Ramos (cell line): ENCODE data around the gene ZBTB20.
"Not testable (repeated sequence)": the region's sequence is repeated elsewhere in the genome, so short reads cannot be mapped to it uniquely, and the experiment has no call there.

Experiments used
- in situ Hi-C: fragments of 300-500 bp; cut with MboI; formaldehyde crosslinking; loops from one replicate; pipeline ENCODE4 v1.14.3; 2022; ENCODE audit warnings: low sequenced_read_pairs; ENCODE audit not compliant: unreplicated experiment

ZBTB20 gene

DNA sequence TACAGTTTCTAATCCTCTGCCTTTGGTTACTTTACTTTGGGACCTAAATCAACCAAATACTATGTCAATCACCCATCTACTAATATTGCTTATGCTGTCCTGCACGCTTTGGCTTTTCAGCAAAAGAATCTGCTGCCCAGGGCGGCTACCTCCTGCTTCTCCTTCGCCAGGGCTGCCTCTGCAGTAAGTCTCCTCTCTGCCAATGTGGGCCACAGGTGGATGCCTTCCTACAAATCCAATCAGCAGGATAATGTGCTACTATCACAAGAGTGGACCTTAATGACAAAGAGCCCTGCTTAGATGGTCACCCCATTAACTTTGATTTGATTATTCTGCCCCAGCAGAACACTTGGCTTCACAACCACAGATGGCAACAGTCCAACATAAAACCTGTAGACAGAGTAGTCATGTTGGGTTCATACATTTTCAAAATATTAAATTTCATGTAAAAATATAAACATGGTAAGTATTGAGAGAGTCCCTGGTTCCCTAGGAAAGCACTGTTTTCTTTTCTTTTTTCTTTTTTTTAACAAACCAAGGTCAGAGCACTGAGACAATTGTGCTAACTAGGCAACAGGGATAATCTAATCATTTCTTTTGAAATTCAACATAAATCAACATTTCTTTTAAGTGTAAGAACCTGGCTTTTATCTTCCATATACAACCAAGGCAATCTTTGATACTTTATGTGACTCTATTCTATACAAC, 298.3 kb downstream of the ZBTB20 start:
- in situ Hi-C loops = no loop called here

DNA sequence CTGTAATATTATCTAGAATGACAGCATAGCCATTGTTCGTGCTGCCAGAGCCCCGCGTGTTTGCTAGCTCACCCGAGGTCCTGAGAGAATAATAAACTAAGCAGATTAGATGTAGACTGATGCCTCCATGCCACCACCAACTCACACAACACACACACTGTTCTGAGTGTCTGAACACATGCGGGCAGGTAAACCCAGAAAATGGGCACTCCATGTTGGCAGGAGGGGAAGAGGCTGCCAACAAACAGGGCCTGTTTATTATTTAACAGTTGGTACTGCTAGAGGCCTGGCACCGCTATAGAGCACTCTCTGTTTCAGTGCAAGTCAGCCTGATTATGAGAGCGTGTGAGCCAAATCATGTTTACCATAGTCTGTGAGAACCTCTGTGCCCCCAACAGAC, 299.0 kb downstream of the ZBTB20 start:
- in situ Hi-C loops = no loop called here

DNA sequence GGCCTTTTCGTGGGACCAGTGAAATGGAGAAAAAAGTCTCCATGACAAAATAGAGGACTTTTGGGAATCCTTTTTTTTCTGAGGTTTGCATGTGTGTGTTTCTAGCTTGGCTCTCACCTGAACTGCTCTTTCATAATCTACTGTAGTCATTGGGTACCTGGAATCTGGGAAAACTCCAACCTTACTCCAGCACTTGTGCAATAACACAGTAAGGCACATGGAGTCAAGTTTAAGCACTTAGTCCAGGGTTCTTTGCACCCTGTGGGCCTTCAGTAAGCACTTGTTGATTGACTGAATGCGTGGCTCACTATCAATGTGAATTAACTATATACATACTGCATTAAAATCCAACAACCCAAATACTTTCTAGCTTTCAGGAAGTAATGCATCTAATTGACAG, 299.5 kb downstream of the ZBTB20 start:
- in situ Hi-C loops = no loop called here

DNA sequence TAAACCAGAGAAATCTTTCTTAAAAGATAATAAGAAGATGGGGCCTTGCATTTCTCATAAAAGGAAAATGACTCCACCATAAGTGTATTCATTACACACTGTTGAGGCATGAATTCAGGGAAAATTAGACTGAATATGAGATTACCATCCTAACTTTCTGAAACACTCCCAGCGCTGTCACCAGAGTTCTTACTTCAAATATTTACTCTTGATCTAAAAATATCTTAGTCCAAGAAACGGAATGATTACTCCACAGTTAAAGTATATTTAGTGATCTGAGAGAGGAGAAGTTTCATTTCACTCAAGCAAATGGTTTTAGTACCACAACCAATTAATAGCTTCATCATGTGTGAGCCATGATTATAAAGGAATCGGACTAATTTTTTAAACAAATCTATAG, 300.3 kb downstream of the ZBTB20 start:
- in situ Hi-C loops = no loop called here

DNA sequence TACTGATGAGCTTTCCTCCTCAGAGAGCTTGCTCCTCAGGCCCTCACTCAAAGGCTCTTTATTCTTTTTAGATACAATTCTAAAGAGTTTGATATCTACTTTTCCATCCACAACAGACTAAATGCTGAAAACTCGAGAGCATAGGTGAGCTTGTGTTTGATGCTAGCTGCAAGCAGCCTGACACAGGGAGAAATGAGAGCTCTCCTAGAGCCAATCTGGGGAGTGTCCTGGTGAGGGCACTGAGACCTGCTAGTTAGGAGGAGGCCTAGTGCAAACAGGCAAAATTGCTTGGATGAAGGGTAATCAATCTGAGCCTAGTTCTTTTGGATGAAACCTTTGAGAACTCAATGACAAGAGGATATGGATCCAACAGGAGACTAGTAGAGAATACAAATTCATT, 300.8 kb downstream of the ZBTB20 start:
- in situ Hi-C loops = no loop called here

DNA sequence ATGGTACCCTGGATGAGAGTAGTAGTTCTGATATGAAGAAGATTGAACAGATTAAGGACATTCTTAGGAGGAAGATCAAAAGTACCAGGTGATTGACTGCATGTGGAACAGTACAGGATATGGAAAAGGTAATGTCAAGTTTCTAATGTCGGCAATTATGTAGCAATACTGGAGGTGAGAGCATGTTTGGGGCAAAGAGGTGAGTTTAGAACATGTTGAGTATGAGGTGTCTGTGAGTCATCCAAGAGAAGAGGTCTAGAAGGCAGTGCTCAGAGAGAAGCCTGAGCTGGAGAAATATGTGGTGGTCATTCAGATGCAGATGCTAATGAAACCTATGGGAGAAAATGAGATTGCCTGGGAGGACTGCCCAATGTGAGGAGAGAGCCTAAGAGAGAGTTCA, 305.6 kb downstream of the ZBTB20 start:
- in situ Hi-C loops = no loop called here

DNA sequence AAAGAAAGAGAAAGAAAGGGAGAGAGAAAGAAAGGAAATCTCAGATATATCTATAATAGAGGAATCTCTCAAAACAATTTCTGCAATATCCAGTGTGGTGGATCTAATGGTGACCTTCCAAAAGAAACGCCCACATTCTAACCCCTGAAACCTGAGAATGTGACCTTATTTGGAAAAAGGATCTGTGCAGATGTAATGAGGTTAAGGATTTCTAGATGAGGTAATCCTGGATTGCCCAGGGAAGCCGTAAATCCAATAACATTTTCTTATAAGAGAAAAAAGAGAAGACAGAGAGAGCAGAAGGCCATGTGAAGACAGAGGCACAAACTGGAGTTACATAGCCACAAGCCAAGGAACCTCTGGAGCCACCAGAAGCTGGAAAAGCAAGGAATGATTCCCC, 307.6 kb downstream of the ZBTB20 start:
- in situ Hi-C loops = no loop called here

DNA sequence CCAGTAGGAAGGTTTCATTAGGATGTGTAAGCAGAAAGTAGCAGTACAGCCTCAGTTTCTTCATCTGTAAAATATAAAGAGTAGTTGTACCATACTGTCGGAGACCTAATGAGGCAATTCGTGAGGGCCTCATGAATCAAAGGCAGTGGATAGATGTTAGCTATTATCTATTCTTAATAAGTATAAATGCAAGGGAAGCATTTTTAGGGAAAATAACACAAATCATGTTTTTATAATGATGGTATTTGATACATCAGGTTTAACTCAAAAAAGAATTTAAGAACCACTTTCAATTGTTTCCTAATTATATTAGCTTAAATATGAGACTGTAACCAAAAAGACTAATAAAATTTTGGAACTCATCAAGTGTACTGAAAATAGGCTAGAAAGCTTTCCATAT, 309.1 kb downstream of the ZBTB20 start:
- in situ Hi-C loops = no loop called here

DNA sequence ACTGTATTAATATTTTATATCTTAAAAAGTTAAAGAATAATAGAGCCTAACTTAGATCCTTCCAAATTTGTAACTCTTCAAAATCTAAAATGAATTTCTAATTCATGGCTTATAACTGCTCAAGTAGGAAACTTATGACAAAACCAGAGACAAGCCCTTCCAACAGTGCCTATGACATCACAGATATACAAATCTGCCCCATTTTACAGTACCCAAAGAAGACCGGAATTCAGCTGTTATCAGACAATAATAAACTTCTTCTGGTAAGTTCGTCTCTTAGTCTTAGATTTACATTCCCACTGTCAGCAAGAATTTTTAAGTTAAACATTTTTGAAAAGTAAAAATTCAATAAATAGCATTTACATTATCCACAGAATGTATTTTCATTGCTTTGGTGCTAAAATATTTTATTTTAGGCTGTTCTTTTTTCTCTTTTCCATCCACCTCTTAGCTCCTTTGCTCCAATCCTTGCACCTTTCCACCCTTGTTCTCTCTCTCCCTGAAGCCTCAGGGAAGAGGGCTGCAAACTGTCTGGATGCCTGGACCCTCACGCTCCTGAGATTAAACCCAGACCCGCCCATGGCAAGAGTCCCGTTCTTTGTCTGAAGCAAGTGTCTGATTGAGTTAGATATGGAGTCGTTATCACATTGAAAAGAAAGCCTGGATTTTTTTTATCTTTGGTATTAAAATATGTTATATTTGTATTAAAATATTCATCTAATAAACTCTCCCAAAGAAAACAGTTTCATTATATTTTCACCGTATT, 312.7 kb downstream of the ZBTB20 start:
- in situ Hi-C loops = no loop called here

DNA sequence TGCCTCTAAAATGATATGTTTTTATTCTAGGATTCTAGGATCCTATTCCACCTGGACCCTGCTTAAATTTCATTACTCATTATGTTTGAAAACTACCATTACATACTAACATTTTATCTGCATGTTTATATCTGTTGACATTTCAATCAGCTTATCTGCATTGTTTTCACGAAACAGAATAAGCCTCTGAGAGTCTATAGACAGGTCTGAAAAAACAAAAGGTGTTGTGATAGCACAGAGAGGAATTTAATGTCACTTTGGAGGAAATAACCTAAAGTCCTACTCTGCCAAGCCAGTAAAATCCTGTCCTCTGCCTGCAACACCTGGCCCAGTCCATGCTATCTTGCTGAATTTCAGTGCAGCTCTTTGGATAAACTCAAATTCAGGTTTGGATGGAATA, 315.2 kb downstream of the ZBTB20 start:
- in situ Hi-C loops = no loop called here

DNA sequence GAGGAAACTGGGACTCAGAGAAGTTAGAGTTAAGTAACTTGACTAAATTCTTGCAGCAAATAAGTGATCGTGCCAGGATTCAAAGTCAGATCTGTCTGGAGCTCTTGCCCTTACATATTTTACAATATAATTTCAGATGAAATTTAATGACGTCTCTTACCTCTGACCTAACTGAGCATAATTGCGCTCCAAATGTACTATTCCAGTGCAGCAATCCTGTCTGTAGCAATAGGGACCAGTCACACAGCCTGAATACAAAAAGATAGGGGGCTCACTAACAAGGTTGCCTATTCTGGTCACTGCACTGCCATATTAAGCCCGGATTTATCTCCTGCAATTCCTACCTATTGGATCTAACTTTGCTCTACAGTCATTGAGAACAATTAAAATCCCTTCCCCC, 316.4 kb downstream of the ZBTB20 start:
- in situ Hi-C loops = no loop called here

DNA sequence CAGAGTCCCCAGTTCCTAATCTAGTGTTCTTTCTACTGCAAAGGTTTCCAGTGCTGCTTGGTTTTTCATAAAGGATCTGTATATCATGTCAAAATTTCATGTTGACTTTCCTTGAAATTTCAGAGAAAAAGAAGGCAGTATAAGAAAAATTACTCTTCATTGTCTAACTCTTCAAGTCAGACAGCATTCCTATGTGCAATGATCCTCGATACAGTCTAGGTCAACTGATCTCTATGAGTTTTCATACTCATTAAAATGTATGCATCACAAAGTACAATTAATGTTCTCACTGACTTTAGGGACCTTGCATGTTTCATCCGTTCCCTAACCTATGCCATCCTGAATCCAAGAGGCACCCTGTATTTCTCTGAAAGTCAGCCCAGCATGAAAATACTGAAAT, 317.3 kb downstream of the ZBTB20 start:
- in situ Hi-C loops = no loop called here

DNA sequence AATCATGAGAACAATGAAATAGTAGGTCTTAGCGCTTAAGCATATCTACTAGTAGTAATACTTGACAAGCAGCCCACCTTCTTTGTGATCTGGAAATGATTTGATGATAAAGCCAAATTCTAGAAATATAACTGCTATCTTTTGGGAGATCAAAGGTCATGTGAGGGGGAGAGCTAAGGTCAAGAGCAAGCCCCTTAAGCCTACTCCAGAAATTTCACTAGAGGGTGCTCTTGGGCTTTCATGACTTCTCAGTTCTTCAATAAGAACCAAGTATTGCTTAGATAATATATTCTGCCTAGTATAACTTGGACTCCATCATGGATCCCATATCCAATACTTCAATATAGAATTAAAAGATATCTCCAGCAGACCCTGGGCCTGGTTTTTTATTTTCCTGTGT, 319.6 kb downstream of the ZBTB20 start:
- in situ Hi-C loops = no loop called here

DNA sequence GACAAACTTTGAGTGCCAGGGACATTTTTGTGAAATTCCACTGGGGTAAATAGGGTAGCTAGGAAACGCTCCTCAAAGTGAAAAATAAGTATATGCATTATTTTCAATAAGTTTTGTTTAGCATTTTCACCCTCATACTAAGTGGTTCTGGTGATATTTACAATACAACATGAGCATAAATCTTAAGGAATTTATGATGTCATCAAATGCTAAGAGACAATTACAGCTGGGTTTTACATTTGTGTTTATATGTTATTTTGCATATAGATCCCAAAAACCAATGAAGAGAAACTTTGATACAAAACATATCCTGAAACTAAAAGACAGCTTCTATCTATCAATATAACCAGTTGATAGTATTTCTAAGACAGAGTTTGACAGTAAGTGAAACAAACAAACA, 323.1 kb downstream of the ZBTB20 start:
- in situ Hi-C loops = no loop called here

DNA sequence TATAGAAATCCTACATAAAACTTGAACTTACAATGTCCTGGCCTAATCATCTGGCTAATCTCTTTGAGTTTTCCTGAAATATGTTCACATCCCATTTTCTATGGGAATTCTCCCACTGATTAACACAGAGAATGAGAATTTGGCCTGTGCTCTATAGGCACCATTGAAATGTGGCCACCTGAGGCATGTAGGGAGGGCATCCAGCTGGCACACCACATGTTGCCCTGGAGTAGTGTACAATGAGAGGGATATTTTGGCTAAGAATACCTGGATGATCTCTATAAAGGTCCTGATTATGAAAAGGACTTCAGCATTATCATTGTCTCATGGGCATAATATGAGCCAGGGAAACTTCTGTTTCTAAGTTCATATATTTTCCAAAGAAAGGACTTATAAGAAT, 324.0 kb downstream of the ZBTB20 start:
- in situ Hi-C loops = no loop called here

DNA sequence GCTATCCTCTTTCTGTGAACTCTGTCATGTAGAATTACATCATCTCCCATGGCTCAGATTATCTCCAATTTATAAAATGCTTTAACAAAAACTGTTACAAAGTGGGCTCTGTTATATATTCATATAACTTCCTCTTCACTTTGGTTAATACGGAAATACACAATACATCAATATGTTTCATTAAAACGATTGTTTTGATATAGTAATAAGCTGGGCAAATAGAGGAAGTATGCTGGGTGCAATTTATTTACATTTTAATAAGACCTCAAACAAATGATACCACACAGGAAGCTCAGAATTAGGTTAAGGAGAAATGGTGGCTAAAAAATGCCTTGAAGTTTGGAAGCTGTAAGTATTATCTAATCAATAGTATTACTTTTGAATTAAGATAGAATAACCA, 331.0 kb downstream of the ZBTB20 start:
- in situ Hi-C loops = no loop called here

DNA sequence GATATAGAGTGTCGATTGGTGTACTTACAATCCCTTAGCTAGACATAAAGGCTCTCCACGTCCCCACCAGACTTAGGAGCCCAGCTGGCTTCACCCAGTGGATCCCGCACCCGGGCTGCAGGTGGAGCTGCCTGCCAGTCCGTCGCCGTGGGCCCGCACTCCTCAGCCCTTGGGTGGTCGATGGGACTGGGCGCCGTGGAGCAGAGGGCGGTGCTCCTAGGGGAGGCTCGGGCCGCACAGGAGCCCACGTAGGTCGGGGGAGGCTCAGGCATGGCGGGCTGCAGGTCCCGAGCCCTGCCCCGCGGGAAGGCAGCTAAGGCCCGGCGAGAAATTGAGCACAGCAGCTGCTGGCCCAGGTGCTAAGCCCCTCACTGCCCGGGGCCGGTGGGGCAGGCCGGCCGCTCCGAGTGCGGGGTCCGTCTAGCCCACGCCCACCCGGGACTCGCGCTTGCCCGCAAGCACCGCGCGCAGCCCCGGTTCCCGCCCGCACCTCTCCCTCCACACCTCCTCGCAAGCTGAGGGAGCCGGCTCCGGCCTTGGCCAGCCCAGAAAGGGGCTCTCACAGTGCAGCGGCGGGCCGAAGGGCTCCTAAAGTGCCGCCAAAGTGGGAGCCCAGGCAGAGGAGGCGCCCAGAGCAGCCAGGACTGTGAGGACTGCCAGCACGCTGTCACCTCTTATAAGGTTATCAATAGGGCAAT, 334.4 kb downstream of the ZBTB20 start:
- in situ Hi-C loops = not testable (repeated sequence)

DNA sequence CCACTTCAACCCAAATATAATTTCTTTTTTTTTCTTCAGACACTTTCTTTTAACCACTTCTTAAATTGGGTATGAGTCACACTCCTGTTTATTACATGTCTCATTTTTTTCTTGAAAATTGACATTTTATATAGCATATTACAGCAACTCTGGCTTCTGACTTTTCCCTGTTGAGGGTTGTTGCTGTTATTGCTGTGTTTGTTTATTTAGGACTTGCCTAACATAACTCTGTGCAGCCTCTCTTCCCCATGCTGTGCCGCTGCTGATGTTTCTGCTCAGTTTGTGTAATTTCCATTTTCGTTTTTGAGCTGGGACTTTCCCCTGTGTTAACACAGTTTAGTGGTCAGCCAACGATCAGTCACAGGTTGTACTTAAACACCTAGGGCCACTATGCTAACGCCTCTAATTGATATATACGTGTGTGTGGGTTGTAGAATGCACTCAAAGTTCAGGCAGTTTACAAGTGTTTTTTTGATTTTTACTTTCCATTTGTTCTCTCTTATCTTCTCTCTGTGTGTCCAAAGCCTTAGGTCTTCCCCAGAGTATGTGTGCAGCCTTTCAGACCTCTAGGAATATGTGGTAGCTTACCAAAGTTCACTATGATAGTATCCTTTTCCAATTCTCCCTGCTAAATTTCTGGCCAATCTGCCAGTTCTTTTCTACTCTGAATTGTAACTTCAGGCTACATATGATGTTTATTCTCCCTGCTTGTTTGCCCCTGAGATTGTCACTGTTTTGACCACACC, 337.2 kb downstream of the ZBTB20 start:
- in situ Hi-C loops = no loop called here

DNA sequence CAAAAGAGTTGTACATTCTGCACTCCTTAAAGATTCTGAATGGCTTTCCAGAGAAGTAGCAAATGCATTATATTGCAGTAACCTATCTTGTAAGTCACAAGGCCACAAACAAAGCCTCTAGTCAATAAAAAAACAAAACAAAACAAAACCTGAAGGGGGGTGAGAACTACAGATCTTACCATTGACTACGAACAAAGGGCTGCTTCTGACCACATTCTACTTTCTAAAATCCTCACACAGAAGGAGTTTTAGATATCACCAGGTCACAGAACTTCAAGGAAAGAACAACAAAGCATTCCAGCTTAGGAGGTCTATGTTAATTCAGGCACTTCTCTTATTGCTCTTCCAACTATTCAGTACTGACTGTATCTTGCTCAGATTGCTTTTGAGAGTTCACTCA, 343.0 kb downstream of the ZBTB20 start:
- in situ Hi-C loops = no loop called here

DNA sequence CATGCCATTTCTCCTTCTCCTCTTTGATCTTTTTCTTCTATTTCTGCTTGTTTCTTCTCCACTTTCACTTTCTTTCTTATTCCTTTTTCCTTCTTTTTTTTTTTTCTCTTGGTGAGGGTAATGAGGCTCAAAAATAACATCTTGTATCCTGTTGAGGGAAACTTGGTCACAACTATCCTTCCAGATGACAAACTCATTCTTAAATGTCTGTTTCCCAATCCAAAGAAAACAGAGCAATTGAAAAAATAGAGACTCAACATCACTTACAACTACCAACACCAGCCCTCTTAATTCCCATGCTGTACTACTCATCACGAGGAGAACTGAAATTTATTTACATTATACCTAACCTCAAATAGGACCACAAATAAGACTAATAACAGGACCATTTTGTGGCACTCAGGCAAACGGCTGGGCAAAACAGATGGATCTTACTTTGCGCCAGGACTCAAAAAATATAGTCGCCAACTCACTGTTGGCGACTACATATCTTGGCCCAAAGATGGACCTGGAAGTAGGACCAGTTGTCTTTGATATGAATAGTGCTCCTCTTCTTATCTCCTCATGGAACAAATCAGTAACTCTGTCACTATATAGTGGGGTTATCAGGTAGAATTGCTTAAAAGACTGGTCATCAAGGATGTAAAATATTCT, 343.9 kb downstream of the ZBTB20 start:
- in situ Hi-C loops = no loop called here
